Measurements from ENCODE around the gene PALM3.

The PALM3 gene

GRCh38 chr19:14061751-14062557, at the start of gene PALM3:
Gene PALM3 (minus strand): TSS chr19:14062076. CDS start chr19:14061980, 96 bp downstream.
- in situ Hi-C loops (cut with HindIII; ENCODE audit: low sequenced_read_pairs), result no loop called here

DNA sequence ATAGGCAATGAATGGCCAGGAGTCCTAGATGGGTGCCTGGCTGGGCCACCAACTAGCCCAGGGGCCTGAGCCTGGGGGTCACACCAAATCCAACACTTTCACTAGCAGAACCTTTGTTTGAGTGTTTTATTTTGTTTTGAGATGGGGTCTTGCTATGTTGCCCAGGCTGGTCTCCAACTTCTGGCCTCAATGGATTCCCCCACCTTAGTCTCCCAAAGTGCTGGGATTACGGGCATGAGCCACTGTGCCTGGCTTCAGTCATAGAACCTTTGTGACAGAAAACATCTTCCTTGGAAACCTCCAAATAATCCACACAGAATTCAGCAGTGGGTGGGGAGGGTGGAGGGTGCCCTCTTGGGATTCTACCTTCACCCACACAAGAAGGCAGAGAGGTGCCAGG, 49.6 kb upstream of the PALM3 start:
- in situ Hi-C loops (cut with HindIII; ENCODE audit: low sequenced_read_pairs), result no loop called here

- in situ Hi-C loops (cut with HindIII; ENCODE audit: low sequenced_read_pairs), result no loop called here
Measured at GRCh38 chr19:14110650-14111049, 48.8 kb upstream of the PALM3 start.

DNA sequence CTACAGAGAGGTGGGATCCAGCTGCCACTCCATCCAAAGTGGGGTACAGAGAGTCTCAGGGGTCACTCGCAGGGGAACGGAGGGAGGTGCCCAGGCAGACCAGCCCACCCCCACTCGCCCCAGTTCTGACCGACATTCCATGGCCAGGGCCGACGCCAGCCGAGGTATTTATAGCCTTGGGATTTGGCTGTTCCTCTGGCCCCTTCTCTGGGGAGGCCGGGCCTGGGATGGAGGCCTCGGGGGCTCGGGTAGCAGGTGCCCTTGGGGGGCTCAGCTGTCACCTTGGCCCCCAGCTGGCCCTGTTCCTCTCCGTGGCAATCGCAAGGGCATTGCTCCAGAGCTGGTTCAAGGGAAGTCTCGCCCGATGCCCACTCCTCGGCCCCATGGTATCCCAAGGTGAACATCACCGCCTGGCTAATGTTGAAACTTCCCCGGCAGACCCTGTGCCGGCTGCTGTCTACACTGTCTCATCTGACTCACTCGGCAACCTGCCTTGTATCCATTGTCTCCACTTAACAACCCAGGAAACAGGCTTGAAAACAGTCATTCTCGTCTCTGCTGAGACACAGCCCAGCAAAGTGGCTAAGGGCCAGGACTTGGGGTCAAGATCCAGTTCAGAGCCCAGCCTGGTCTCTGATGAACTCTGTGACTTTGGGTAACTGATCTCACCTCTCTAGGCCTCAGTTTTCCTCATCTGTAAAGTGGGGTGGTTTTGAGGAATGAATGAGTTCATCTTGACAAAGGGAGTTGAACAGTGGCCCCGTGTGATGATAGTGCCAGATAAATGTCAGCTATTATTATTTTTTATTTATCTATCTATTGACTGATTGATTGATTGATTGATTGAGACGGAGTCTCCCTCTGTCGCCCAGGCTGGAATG, 45.9 kb upstream of the PALM3 start:
- in situ Hi-C loops (cut with HindIII; ENCODE audit: low sequenced_read_pairs), result no loop called here

GRCh38 chr19:14106840-14107239, 45.0 kb upstream of the PALM3 start:
- in situ Hi-C loops (cut with HindIII; ENCODE audit: low sequenced_read_pairs), result no loop called here

GRCh38 chr19:14105680-14106079, 43.8 kb upstream of the PALM3 start:
- in situ Hi-C loops (cut with HindIII; ENCODE audit: low sequenced_read_pairs), result no loop called here

DNA sequence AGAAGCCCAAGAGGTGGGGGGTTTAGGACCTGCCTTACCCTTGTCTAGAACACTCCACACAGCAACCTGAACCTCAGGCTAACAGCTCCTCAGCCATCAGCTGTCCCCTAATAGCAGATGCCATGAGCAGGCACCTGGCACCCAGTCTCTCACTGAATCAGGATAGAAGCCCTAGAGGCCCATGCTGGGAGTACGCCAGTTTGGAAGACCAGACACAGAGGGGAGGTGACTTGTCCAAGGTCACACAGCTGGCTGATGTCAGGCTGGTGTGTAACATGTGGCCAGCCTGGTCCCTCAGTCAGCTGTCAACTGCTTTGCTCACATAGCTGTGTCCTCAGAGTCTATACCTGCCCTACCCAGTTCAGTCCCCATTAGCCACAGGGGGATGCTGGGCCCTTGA, 41.4 kb upstream of the PALM3 start:
- in situ Hi-C loops (cut with HindIII; ENCODE audit: low sequenced_read_pairs), result no loop called here

GRCh38 chr19:14102756-14103155, 40.9 kb upstream of the PALM3 start:
- in situ Hi-C loops (cut with HindIII; ENCODE audit: low sequenced_read_pairs), result no loop called here

DNA sequence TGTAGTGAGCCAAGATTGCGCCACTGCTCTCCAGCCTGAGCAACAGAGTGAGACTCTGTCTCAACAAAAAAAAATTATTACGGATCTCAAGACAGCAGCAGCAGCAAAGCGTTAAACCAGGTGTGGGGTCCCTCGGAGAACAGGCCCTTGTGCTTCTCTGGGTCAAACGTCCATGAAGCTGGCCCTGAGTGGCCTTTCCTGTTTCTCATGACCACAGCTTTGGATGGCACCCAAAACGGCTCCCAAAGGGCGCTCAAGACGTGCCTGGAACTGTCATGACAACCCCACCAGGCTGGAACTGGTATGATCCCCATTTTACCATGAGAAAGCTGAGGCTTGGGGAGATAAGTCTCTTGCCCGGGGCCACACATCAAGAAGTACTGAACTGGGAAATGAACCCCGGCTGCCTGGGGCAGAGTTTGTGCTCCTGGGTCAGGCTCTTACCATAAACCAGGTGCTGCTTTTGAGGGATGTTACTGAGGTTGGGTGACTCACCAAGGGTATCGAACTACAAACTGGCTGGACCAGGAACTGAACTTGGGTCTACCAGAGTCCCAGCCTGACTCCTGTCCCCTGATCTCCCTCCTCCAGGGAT, 40.3 kb upstream of the PALM3 start:
- in situ Hi-C loops (cut with HindIII; ENCODE audit: low sequenced_read_pairs), result no loop called here

DNA sequence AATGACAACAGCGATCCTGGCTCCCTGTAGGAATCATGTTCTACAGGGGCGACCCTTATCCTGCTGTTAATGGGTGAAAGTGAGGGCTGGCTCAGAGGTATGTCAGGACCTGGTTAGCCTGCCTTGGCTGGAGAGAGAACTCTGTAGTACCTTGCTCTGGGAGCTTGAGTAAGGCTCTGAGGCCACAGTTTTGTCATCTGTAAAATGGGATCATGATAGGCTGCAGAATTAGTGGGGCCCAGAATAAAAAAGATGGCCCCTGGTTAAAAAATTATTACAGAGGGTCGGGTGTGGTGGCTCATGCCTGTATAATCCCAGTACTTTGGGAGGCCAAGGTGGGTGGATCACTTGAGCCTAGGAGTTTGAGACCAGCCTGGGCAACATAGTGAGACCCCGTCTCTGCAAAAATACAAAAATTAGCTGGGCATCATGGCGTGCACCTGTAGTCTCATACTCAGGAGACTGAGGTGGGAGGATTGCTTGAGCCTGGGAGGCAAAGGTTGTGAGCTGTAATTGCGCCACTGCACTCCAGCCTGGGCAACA, 39.2 kb upstream of the PALM3 start:
- in situ Hi-C loops (cut with HindIII; ENCODE audit: low sequenced_read_pairs), result no loop called here

DNA sequence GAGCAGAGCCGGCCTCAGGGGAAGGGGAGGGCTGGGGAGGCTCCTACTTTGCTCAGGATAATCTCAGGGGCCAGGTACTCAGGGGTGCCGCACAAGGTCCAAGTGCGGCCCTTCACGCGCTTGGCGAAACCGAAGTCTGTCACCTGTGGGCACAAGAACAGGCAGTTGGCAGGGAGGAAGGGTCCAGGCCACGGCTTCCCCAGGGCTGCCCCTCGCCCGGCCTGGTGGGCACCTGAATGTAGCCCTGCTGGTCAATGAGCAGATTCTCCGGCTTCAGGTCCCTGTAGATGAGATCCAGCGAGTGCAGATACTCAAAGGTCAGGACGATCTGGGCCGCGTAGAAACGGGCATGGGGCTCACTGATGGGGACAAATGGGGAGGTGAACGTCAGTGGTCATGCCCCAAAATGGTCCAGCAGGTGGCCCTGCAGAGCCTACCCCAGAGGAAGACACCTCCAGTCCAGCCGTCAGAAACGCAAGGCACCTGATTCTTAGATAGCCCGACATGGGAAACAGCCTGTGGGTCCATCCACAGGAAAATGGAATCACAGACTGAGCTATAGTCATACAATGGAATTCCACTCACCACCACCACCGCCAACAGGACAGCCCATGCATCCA, 35.8 kb upstream of the PALM3 start:
- in situ Hi-C loops (cut with HindIII; ENCODE audit: low sequenced_read_pairs), result loop anchor here (25.0 kb wide), 1 partner anchor 210 kb away; the partner anchor contains the start of gene NANOS3

DNA sequence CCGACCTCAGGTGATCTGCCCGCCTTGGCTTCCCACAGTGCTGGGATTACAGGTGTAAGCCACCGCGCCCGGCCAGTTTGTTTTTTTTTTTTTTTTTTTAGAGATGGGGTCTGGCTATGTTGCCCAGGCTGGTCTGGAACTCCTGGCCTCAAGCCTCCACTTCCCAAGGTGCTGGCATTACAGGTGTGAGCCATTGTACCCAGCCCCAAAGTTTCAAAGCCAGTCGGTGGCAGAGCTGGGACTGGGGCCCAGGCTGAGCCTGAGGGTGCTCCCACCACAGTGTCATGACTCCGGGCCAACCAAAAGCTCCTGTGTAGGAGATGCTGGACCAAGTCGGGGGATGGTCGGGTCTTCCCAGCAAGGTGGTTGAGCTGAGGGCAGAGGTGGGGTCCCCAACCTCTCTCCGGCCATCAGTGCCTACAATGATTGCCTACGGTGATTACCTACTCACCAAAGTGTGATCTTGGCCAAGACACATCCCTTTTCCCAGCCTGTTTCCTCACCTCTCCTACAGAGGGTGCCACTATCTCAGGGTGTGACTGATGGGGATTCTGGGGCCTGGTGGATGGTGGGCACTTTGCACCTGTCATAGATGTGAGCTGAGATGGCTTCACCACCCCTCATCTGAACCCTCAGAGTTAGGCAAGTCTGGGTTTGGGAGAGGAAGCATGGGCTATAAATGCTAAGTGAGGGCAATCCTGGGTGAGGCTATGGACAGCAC, 34.6 kb upstream of the PALM3 start:
- in situ Hi-C loops (cut with HindIII; ENCODE audit: low sequenced_read_pairs), result loop anchor here (25.0 kb wide), 1 partner anchor 209 kb away; the partner anchor contains the start of gene NANOS3

DNA sequence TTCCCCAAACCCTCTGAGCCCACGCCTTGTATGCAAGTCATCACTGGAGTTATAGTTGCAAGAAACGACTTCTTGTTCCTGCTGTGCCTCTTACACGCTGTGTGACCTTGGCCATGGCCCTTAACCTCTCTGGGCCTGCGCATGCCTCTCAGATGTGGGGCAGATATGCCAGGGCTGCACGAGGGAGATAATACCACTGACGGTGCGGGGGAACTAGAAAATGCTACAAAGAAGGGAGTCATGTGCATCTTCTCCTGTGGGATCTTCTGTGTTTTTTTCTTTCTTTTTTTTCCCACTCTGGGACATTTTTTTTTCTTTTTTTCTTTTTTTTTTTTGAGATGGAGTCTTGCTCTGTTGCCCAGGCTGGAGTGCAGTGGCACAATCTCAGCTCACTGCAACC, 33.0 kb upstream of the PALM3 start:
- in situ Hi-C loops (cut with HindIII; ENCODE audit: low sequenced_read_pairs), result loop anchor here (25.0 kb wide), 1 partner anchor 208 kb away; the partner anchor contains the start of gene NANOS3

DNA sequence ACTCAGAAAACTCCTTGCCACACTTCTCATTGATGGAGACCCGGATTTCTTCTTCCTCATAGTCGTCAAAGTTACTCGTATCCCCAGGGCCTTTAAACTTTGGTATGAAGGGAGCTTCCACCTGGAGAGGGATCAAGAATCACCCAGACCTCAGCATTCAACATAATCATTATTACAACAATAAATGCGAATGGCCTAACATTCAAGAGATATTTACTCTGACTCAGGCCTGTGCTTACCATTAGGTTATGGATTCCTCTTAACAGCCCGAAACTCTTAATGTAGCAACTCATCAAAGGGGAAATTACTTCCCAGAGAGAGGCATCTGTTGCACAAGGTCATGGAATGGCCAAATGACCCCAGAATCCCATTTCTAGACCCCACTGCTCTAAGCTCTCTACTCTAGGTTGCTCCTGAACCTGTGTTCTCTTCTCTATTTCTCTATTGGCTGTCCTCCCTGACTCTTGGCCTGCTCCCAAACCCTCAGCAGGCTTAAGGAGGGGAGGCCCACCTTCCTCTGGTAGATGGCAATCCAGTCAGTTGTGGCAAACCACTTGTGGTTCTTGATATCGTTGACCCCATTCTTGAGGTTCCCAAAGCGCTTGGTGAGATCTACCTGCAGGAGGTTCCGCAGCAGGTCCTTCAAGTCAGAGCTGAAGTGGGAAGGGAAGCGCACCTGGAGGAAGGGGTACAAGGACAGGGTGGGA, 31.4 kb upstream of the PALM3 start:
- in situ Hi-C loops (cut with HindIII; ENCODE audit: low sequenced_read_pairs), result loop anchor here (25.0 kb wide), 1 partner anchor 206 kb away; the partner anchor contains the start of gene NANOS3

DNA sequence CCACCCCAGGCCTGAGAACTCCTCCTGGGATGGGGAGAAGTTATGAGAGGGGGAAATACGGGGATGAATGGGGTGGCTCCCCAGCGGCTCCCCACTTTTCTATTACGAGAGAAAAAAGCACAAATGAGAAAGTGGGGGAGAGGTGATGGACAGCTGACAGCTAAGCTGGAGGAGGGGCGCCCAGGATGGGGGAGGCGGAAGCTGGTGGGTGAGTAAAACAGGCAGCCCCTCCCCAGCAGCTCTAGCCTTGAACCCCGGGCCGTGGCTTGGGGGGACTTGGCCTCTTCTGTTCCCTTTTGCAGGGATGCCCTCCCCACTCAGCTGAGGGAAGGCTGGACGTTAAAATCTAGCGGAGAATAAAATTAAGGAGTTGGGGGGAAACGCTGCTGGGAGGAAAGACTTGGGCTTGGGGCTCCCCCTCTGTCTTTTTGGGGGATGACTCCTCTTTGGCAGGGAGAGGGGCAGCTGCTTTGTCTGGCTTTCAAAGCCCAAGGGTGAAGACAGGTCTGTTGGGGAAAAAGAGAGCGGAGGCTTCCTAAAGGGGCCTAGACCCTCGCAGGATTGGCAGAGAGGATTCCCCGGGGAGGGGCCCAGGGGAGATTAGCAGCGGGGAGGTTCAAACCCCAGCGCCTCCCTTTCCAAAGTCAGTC, 30.1 kb upstream of the PALM3 start:
- in situ Hi-C loops (cut with HindIII; ENCODE audit: low sequenced_read_pairs), result loop anchor here (25.0 kb wide), 1 partner anchor 205 kb away; the partner anchor contains the start of gene NANOS3

- in situ Hi-C loops (cut with HindIII; ENCODE audit: low sequenced_read_pairs), result loop anchor here (25.0 kb wide), 1 partner anchor 204 kb away; the partner anchor contains the start of gene NANOS3
Measured at GRCh38 chr19:14091081-14091812, 29.4 kb upstream of the PALM3 start.

- in situ Hi-C loops (cut with HindIII; ENCODE audit: low sequenced_read_pairs), result loop anchor here (25.0 kb wide), 1 partner anchor 203 kb away; the partner anchor contains the start of gene NANOS3
Measured at GRCh38 chr19:14090509-14091080, 28.7 kb upstream of the PALM3 start, which contains the start of gene SAMD1. Gene SAMD1 (minus strand): TSS chr19:14090751.

Data from DLD1 (cell line).